ENCODE data around the gene GHRHR.

GHRHR gene

GRCh38 chr7:30970074-30970473, 6.3 kb downstream of the GHRHR start:
- H3K9me2 ChIP-seq (ENCODE audit: low read depth, low read length) = no peaks in the 10 kb centered on the region
- TF ChIP-seq EZH2 (IDR thresholded peaks at IDR 0.05; ENCODE audit: borderline replicate concordance, low read length) (no peak), CTCF (IDR thresholded peaks at IDR 0.05; ENCODE audit: low read length) (no peak)
- H3K36me3 ChIP-seq (ENCODE audit: insufficient read depth, low read length) = no peaks in the 10 kb centered on the region
- H3K9me3 ChIP-seq (ENCODE audit: low read length) = no peaks in the 10 kb centered on the region
- no peak overlapping the region for H3K4me3 ChIP-seq (ENCODE audit: low read depth, low read length, poor library complexity, severe bottlenecking)
- H4K20me1 ChIP-seq (ENCODE audit: insufficient read depth, low read length) = no peaks in the 10 kb centered on the region
- H3F3A ChIP-seq (ENCODE audit: insufficient read depth, low read length) = no peaks in the 10 kb centered on the region
- H3K27me3 ChIP-seq (ENCODE audit: insufficient read depth, low read length) = no peaks in the 10 kb centered on the region
- H2AFZ ChIP-seq (ENCODE audit: low read length) = no peak overlapping the region
- no peak overlapping the region for H3K27ac ChIP-seq (ENCODE audit: low read depth, low read length, poor library complexity, severe bottlenecking)
- no peak overlapping the region for H3K9ac ChIP-seq (ENCODE audit: low read length)
- H3K4me1 ChIP-seq (ENCODE audit: insufficient read depth, low read length, severe bottlenecking) = peaks cover 10% of the 10 kb centered on the region
- no peak overlapping the region for H3K4me2 ChIP-seq (ENCODE audit: low read length)
- H3K79me2 ChIP-seq (ENCODE audit: insufficient read depth, low read length) = no peaks in the 10 kb centered on the region

- Histone ChIP-seq H3K27me3 (ENCODE audit: insufficient read depth, low read length) (no peaks in the 10 kb centered on the region), H3K9me2 (ENCODE audit: low read depth, low read length) (no peaks in the 10 kb centered on the region), H3F3A (ENCODE audit: insufficient read depth, low read length) (no peaks in the 10 kb centered on the region), H3K27ac (ENCODE audit: low read depth, low read length, poor library complexity, severe bottlenecking) (no peak overlapping the region), H3K9ac (ENCODE audit: low read length) (no peak overlapping the region), H3K79me2 (ENCODE audit: insufficient read depth, low read length) (no peaks in the 10 kb centered on the region), H3K4me3 (ENCODE audit: low read depth, low read length, poor library complexity, severe bottlenecking) (no peak overlapping the region), H2AFZ (ENCODE audit: low read length) (no peak overlapping the region), H3K9me3 (ENCODE audit: low read length) (no peaks in the 10 kb centered on the region), H4K20me1 (ENCODE audit: insufficient read depth, low read length) (no peaks in the 10 kb centered on the region), H3K36me3 (ENCODE audit: insufficient read depth, low read length) (no peaks in the 10 kb centered on the region), H3K4me2 (ENCODE audit: low read length) (no peak overlapping the region), H3K4me1 (ENCODE audit: insufficient read depth, low read length, severe bottlenecking) (peaks cover 16% of the 10 kb centered on the region)
- TF ChIP-seq CTCF (IDR thresholded peaks at IDR 0.05; ENCODE audit: low read length) (no peak), EZH2 (IDR thresholded peaks at IDR 0.05; ENCODE audit: borderline replicate concordance, low read length) (no peak)
Observed at GRCh38 chr7:30970594-30971094, 6.9 kb downstream of the GHRHR start.

- Histone ChIP-seq H3K4me3 (ENCODE audit: low read depth, low read length, poor library complexity, severe bottlenecking) (no peak overlapping the region), H3K4me2 (ENCODE audit: low read length) (no peak overlapping the region)
- TF ChIP-seq CTCF (IDR thresholded peaks at IDR 0.05; ENCODE audit: low read length) = no peak
- TF ChIP-seq EZH2 (IDR thresholded peaks at IDR 0.05; ENCODE audit: borderline replicate concordance, low read length) = no peak
Observed at GRCh38 chr7:30971440-30971839, 7.7 kb downstream of the GHRHR start.

More at GRCh38 chr7:30971440-30971839, 7.7 kb downstream of the GHRHR start:
- H3K27ac ChIP-seq (ENCODE audit: low read depth, low read length, poor library complexity, severe bottlenecking) = no peak overlapping the region
- H3F3A ChIP-seq (ENCODE audit: insufficient read depth, low read length) = no peaks in the 10 kb centered on the region
- no peak overlapping the region for H2AFZ ChIP-seq (ENCODE audit: low read length)
- no peaks in the 10 kb centered on the region for H3K27me3 ChIP-seq (ENCODE audit: insufficient read depth, low read length)
- no peaks in the 10 kb centered on the region for H4K20me1 ChIP-seq (ENCODE audit: insufficient read depth, low read length)
- H3K79me2 ChIP-seq (ENCODE audit: insufficient read depth, low read length) = no peaks in the 10 kb centered on the region
- H3K36me3 ChIP-seq (ENCODE audit: insufficient read depth, low read length) = no peaks in the 10 kb centered on the region
- no peaks in the 10 kb centered on the region for H3K9me3 ChIP-seq (ENCODE audit: low read length)
- H3K9ac ChIP-seq (ENCODE audit: low read length) = no peak overlapping the region
- H3K9me2 ChIP-seq (ENCODE audit: low read depth, low read length) = no peaks in the 10 kb centered on the region
- peaks cover 17% of the 10 kb centered on the region for H3K4me1 ChIP-seq (ENCODE audit: insufficient read depth, low read length, severe bottlenecking)
